Medulla oblongata (tissue), 1 donor: ENCODE measurements around the gene NR5A1.
A peak's percentile ranks its signal among the peaks of the same experiment; 100 is the strongest.

ENCODE experiments used
- DNase-seq: peaks from one replicate; pipeline ENCODE4 v3.0.0-alpha.2; 2015; ENCODE audit errors: extremely low spot score

Gene NR5A1

DNA sequence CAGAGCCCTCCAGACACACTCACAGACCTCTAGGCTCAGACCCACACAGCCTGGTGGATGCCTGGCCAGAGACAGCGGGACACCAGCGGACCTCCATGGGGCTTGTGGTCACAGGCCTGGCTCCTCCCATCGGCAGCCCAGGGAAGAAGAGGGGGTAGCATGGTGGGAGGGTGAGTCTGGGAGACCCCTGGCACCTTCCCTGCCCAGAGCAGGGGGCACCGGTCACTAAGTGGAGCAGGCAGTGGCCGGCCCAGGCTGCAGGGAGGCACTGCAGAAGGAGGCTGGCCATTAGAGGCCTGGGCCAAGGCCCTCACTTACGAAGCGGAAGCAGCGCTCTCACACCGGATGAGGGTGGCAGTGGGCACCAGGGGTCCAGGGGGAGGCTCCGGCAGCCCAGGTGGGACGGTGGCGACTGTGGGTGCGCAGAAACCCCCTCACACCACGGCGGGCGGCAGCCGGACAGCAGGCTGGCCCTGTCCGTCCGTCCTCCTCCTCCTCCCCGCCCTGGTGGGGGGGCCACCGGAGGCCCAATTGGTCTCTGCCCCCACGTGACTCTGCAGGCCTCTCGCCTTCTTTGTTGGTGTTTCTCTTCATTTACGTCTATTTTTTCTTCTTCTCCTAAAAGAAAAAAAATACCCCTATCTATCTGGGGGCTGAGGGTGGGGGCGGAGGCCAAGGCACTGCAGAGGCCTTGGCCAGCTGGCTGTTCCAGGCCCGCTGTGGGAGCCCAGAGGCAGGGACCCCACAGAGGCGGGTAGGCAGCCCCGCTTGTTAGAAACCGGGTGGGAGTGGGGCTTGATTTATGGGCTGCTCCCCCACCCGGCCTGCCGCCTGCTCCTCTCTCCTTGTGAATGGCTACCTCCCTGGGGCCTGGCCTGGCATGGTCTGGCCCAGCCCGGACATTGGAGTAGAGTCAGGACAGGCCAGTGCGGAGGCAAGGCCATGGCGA lies at the start of gene NR5A1:
TSS of gene NR5A1 (minus strand) at position 469 of the 949 bp plus-strand sequence. CDS start 4,004 bp downstream, outside the sequence.
- no peak for DNase-seq

- no peak for DNase-seq
These were observed 47.8 kb upstream of the NR5A1 start for GRCh38 chr9:124555043-124555442.

DNA sequence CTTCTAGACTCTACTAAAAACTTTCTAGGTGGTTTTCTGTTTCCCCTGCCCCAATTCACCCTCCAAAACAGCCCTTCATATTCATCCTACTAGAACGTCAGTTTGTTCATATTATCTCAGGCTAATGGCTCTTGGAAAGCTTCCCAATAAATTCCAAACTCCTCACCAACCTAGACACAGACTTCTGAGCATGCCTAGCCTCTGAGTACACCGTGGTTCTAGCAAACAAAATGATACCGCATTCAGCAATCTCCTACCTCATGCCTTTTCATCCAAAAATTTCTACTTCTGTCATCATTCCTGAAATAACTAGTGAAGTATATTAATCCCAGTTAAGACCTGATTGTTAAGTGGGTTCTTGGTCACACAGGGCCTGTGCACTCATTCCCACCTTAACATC lies 46.5 kb upstream of the NR5A1 start:
- DNase-seq = no peak

- DNase-seq = no peak
These were observed 45.0 kb upstream of the NR5A1 start for GRCh38 chr9:124552273-124552605.

DNA sequence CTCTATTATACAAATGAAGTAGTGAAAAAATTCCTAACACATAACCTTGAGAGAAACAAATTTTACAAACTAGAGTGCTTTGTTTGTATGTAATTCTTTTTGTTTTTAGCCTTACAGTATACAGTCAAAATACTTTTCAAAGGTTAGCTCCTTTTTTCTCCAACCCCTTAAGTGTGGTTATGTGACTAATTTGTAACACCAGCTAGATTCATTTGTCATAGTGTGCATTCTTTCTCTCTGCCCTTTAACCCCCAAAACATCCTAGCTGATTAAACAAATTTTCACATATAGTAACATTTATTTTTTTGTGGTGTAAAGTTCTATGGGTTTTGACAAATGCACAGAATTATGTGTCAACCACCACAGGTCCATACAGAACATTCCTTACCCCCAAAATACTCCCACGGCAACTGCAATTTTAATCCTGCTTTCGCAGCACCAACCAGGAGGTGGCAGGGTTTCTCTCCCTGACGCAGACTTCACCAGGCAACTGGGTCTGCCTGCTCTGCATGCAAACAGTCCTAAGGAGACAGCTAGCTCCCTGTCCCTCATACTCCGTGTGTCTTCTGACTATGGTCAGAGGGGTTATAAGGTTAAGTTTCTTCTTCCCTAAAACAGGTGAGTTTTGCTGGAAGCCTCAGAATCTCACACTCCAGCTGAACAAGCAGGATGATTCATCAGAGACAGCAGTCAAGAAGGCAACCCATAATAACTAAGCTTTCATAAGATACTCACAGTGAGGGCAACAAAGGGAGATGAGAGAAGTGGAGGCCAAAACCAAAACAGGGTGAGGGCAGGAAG lies 44.5 kb upstream of the NR5A1 start:
- peak; percentile 69 for DNase-seq

DNA sequence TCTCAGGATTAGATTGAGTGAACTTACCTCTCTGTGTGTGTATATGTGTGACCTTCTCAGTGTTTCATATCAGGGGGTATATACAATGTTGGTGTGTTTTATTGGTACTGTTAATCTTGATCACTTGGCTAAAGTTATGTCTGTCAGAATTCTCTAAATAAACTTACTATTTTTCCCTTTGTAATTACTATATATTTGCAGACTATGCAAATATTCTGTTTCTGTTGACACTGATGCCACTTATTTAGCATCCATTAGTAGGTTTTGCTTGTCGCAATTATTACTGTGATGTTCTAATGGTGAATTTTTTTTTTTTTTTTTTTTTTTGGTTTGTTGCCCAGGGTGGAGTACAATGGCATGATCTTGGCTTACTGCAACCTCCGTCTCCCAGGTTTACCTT lies 42.9 kb upstream of the NR5A1 start:
- no peak for DNase-seq

DNA sequence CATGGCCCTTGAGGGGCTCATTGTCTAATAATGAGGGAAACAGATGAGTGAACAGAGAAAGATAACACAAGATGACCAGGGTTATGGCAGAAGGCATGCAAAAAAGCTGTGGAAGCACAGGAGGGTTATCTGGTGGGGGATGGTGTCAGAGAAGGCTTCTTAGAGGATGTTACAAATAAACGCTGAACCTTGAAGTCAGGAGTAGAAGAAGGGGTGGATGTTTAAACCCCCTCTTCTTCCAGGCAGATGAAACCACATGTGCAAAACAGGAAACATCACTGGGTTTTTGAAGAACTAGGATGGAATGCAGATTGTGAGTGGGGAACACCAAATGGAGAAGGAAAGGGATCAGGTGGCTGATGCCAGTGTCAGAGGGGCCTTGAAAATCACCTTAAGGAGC lies 41.8 kb upstream of the NR5A1 start:
- no peak for DNase-seq

GRCh38 chr9:124544535-124544934 lies 37.3 kb upstream of the NR5A1 start:
- no peak for DNase-seq

DNA sequence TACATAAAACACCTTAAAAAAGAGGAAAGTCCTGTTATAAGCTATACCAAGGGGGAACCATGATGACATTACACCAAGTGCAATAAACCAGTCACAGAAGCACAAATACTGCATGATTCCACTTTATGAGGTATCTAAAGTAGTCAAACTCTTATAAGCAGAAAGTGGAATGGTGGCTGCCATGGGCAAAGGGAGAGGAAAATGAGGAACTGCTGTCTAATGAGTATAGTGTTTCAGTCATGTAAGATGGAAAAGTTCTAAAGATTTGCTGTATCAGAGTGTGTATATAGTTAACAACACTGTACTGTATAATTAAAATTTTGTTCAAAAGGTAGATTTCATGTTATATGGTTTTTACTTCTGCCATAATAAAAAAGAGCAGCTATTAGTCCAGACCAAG lies 34.6 kb upstream of the NR5A1 start:
- DNase-seq = no peak

DNA sequence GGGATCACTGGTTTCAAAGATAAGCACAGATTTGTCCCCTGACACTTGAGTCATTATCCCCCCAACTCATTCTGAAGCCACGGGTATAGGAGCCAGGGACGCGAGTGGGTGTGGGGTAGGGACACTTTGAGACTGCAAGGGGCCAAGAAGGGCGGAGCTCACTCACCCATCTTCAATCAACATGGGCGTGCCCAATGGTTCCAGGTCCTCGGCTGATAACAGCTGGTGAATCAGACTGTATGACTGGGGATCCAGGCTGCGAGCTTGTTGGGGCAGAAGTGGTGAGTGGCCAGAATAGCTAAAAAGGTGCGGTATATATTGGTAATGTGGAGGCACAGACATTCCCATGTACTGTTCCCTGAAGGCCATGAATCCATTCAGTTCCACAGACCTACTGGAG lies 30.7 kb upstream of the NR5A1 start:
- no peak for DNase-seq

- DNase-seq = no peak
These were observed 28.6 kb upstream of the NR5A1 start for GRCh38 chr9:124535846-124536245.

GRCh38 chr9:124532897-124533296 lies 25.7 kb upstream of the NR5A1 start:
- no peak for DNase-seq

DNA sequence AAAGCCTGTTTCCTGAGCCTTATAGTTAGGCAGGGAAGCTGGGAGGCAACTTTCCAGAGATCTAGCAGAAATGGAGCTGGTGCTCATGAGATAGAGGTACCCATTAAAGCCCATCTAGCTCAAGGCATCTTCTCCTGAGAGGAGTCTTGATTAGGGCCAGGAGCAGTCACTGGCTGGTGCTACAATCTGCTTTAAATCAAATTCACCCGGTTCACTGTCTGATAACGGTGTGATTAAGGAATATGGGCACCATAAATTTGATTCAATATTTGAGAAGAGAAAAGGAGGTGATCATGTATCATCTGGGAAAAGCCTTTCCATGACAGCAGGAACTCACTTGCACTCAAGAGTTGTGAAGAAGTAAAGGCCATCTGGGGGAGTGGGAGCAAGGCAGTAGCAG lies 23.9 kb upstream of the NR5A1 start:
- DNase-seq = no peak

DNA sequence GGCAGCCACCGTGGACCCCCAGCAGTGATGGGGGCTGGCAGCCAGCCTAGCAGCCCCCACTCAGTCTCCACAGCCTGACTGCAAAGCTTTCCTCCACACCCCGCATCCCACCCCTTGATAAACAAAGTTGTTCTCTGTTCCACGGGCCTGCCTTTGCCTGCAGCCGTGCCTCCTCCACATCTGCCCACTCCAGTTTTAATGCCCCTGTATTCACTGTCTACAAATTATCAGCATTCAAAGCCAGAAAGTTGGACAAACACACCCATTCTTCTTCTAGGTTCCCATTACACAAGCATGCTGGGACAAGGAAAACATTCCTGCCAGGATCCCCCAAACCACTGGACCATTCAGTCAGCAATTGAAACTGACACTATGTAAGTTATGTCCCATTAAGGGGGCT lies 23.0 kb upstream of the NR5A1 start:
- DNase-seq = no peak

GRCh38 chr9:124527781-124528180 lies 20.6 kb upstream of the NR5A1 start:
- no peak for DNase-seq

DNA sequence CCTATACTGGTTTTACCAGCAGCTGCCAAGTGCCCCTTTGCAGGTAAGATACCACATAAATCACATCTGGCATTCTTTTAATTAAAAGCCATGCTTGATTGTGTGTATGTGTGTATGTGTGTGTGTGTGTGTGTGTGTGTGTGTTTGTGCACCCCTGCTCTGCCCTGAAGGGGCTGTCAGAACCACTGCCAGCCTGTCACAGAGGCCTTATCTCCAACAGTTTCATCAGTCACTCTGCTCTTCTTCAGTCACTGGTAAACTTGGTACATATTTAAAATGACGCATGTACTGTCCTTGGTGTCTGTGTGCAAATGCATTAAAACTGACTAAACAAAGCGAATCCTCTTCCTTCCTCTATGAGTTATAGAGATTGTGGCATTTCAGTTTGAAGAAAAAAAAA lies 19.0 kb upstream of the NR5A1 start:
- DNase-seq = no peak

DNA sequence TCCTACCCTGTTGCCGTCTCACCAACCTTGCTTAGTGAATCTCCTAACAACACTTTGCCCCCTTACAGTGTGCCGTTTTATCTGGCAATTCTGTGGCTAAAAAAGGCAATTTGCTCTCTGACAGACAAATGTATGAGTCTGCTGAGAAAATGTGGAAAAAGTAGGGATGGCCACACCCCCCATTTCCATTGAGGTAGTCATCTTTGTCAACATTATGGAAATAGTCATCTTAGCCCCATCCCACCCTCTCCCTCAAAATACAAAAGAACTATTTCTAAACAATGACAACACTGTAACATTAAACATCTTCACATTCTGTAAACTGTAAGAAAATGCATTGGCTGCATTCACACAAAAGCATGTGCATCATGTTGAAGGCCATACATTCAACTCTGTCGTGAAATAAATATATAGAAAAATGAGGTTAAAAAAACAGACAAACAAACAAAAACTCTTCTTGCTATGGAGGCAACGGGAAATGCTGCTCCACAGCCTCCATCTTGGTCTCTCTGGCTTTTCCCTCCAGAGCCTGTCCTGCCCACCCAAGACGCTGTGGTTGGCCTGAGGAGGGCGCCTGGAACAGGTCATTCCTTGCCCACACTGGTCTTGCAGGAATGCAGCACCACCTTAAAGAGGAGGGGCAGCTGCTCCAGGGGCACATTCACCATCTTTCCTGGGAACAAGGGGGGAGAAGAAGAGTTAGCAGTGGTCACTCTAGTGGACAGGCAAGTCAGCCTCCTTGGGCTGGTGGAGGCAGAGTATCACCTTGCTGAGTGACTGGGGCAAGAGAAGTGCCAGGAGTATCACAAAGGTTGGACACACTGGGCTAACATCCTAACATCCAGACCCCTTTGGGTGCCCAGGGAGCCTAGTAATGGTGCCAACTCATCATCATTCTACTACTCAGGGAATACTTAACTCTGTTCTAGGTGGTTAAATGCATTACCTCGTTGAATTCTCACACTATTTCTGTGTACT lies 15.2 kb upstream of the NR5A1 start:
- DNase-seq = no peak

- DNase-seq = no peak
These were observed 13.9 kb upstream of the NR5A1 start for GRCh38 chr9:124521142-124521541.

DNA sequence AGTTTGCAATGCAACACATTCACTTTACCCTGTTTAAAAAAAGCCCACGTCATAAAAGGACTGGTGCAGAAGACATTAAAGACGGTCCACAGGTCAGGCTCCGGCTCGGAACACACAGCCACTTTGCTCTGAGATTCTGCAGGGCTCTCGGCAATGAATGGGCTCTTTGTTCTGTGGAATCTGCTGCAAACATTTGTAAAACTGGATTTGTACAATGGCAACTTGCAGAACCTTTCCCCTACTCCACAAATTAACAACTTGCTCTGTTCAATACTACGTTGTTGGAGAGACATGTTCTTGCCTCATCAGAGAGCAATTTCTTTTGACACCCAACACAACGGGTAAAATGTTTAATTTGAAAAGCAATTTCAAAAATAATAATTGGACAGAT lies 13.0 kb upstream of the NR5A1 start:
- DNase-seq = peak; percentile 87

GRCh38 chr9:124518116-124518515 lies 10.9 kb upstream of the NR5A1 start:
- DNase-seq = no peak

DNA sequence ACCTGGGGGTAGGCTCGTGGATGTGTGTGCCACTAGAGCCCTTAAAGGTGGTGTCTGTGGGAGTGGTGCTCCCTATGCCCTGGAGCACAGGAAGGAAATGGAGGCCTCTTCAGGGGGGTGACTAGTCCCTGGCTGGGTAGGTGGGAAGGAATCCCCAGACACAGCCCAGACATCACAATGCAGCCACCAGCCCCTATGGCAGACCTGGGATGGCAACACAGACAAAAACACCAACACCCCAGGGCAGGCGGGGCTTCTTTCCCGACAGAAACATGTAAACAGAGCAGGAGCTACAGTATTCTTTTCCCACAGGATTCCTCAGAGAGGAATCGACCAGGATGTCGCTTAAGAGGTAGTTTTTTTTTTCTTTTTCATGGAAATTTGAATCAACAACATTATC lies 10.4 kb upstream of the NR5A1 start:
- DNase-seq = no peak

- DNase-seq = no peak
These were observed 7.7 kb upstream of the NR5A1 start for GRCh38 chr9:124514874-124515273.
